ENCODE results near the gene DMPK.

The DMPK gene

GRCh38 chr19:45794627-45795026 is 12.3 kb upstream of the DMPK start:
- Histone ChIP-seq H3K36me3 (ENCODE audit: control insufficient read depth, insufficient read depth, low read length) (peaks cover 6% of the 10 kb centered on the region), H3K27me3 (ENCODE audit: control insufficient read depth, insufficient read depth, low read length) (no peaks in the 10 kb centered on the region), H3K9me3 (ENCODE audit: control insufficient read depth, insufficient read depth, low read length) (no peaks in the 10 kb centered on the region), H3K27ac (ENCODE audit: low read depth, low read length) (no peak overlapping the region), H3K4me3 (ENCODE audit: low read depth, low read length) (no peak overlapping the region), H3K4me1 (ENCODE audit: control insufficient read depth, insufficient read depth, low read length) (peaks cover 5% of the 10 kb centered on the region), H3K9ac (ENCODE audit: low read depth, low read length) (no peak overlapping the region)

- no peak overlapping the region for H3K9ac ChIP-seq (ENCODE audit: low read depth, low read length)
- H3K27ac ChIP-seq (ENCODE audit: low read depth, low read length) = no peak overlapping the region
- peaks cover 3% of the 10 kb centered on the region for H3K4me1 ChIP-seq (ENCODE audit: control insufficient read depth, insufficient read depth, low read length)
- peaks cover 13% of the 10 kb centered on the region for H3K36me3 ChIP-seq (ENCODE audit: control insufficient read depth, insufficient read depth, low read length)
- no peaks in the 10 kb centered on the region for H3K27me3 ChIP-seq (ENCODE audit: control insufficient read depth, insufficient read depth, low read length)
- no peaks in the 10 kb centered on the region for H3K9me3 ChIP-seq (ENCODE audit: control insufficient read depth, insufficient read depth, low read length)
- no peak overlapping the region for H3K4me3 ChIP-seq (ENCODE audit: low read depth, low read length)
Measured at GRCh38 chr19:45793876-45794275, 11.6 kb upstream of the DMPK start.

GRCh38 chr19:45793178-45793564 is 10.9 kb upstream of the DMPK start:
- Histone ChIP-seq H3K4me1 (ENCODE audit: control insufficient read depth, insufficient read depth, low read length) (peaks cover 3% of the 10 kb centered on the region), H3K4me3 (ENCODE audit: low read depth, low read length) (peak overlapping the region; percentile 45), H3K27me3 (ENCODE audit: control insufficient read depth, insufficient read depth, low read length) (no peaks in the 10 kb centered on the region), H3K9ac (ENCODE audit: low read depth, low read length) (no peak overlapping the region), H3K36me3 (ENCODE audit: control insufficient read depth, insufficient read depth, low read length) (peaks cover 20% of the 10 kb centered on the region), H3K27ac (ENCODE audit: low read depth, low read length) (no peak overlapping the region), H3K9me3 (ENCODE audit: control insufficient read depth, insufficient read depth, low read length) (no peaks in the 10 kb centered on the region)

GRCh38 chr19:45792470-45793177 is 10.3 kb upstream of the DMPK start, which contains the start of gene DMWD:
Gene DMWD, minus strand, starts transcription at chr19:45792845. Its CDS starts 89 bp downstream, at chr19:45792756.
- H3K9ac ChIP-seq (ENCODE audit: low read depth, low read length) = peak within 1 kb of the TSS; percentile 94
- H3K4me1 ChIP-seq (ENCODE audit: control insufficient read depth, insufficient read depth, low read length) = peaks cover 3% of the 10 kb centered on the region
- H3K9me3 ChIP-seq (ENCODE audit: control insufficient read depth, insufficient read depth, low read length) = no peaks in the 10 kb centered on the region
- H3K4me3 ChIP-seq (ENCODE audit: low read depth, low read length) = peak within 1 kb of the TSS; percentile 79
- peak within 1 kb of the TSS; percentile 82 for H3K27ac ChIP-seq (ENCODE audit: low read depth, low read length)
- H3K36me3 ChIP-seq (ENCODE audit: control insufficient read depth, insufficient read depth, low read length) = peaks cover 23% of the 10 kb centered on the region
- no peaks in the 10 kb centered on the region for H3K27me3 ChIP-seq (ENCODE audit: control insufficient read depth, insufficient read depth, low read length)

- Histone ChIP-seq H3K36me3 (ENCODE audit: control insufficient read depth, insufficient read depth, low read length) (peaks cover 30% of the 10 kb centered on the region), H3K9ac (ENCODE audit: low read depth, low read length) (peak overlapping the region; percentile 94), H3K9me3 (ENCODE audit: control insufficient read depth, insufficient read depth, low read length) (no peaks in the 10 kb centered on the region), H3K4me3 (ENCODE audit: low read depth, low read length) (peak overlapping the region; percentile 79), H3K27me3 (ENCODE audit: control insufficient read depth, insufficient read depth, low read length) (no peaks in the 10 kb centered on the region), H3K4me1 (ENCODE audit: control insufficient read depth, insufficient read depth, low read length) (peaks cover 3% of the 10 kb centered on the region), H3K27ac (ENCODE audit: low read depth, low read length) (no peak overlapping the region)
Measured at GRCh38 chr19:45791744-45792469, 9.6 kb upstream of the DMPK start.

GRCh38 chr19:45790942-45791341 is 8.7 kb upstream of the DMPK start:
- H3K27ac ChIP-seq (ENCODE audit: low read depth, low read length) = no peak overlapping the region
- H3K4me3 ChIP-seq (ENCODE audit: low read depth, low read length) = peak overlapping the region; percentile 79; the same call in 1 of the 2 replicates
- H3K9me3 ChIP-seq (ENCODE audit: control insufficient read depth, insufficient read depth, low read length) = no peaks in the 10 kb centered on the region
- no peak overlapping the region for H3K9ac ChIP-seq (ENCODE audit: low read depth, low read length)
- no peaks in the 10 kb centered on the region for H3K27me3 ChIP-seq (ENCODE audit: control insufficient read depth, insufficient read depth, low read length)
- peaks cover 3% of the 10 kb centered on the region for H3K4me1 ChIP-seq (ENCODE audit: control insufficient read depth, insufficient read depth, low read length)
- H3K36me3 ChIP-seq (ENCODE audit: control insufficient read depth, insufficient read depth, low read length) = peaks cover 40% of the 10 kb centered on the region

- Histone ChIP-seq H3K4me1 (ENCODE audit: control insufficient read depth, insufficient read depth, low read length) (peaks cover 3% of the 10 kb centered on the region), H3K36me3 (ENCODE audit: control insufficient read depth, insufficient read depth, low read length) (peaks cover 48% of the 10 kb centered on the region), H3K4me3 (ENCODE audit: low read depth, low read length) (no peak overlapping the region), H3K27me3 (ENCODE audit: control insufficient read depth, insufficient read depth, low read length) (no peaks in the 10 kb centered on the region), H3K27ac (ENCODE audit: low read depth, low read length) (no peak overlapping the region), H3K9ac (ENCODE audit: low read depth, low read length) (no peak overlapping the region), H3K9me3 (ENCODE audit: control insufficient read depth, insufficient read depth, low read length) (no peaks in the 10 kb centered on the region)
Measured at GRCh38 chr19:45789035-45789786, 6.9 kb upstream of the DMPK start.

- H3K27me3 ChIP-seq (ENCODE audit: control insufficient read depth, insufficient read depth, low read length) = no peaks in the 10 kb centered on the region; the same call in 1 of the 2 replicates
- peaks cover 48% of the 10 kb centered on the region for H3K36me3 ChIP-seq (ENCODE audit: control insufficient read depth, insufficient read depth, low read length)
Measured at GRCh38 chr19:45786533-45786894, 4.2 kb upstream of the DMPK start.

GRCh38 chr19:45785781-45786532 is 3.7 kb upstream of the DMPK start:
- H3K27me3 ChIP-seq (ENCODE audit: control insufficient read depth, insufficient read depth, low read length) = peaks cover 2% of the 10 kb centered on the region; the same call in 1 of the 2 replicates
- H3K27ac ChIP-seq (ENCODE audit: low read depth, low read length) = no peak overlapping the region
- H3K9ac ChIP-seq (ENCODE audit: low read depth, low read length) = no peak overlapping the region
- H3K4me1 ChIP-seq (ENCODE audit: control insufficient read depth, insufficient read depth, low read length) = peaks cover 9% of the 10 kb centered on the region
- no peak overlapping the region for H3K4me3 ChIP-seq (ENCODE audit: low read depth, low read length)
- peaks cover 48% of the 10 kb centered on the region for H3K36me3 ChIP-seq (ENCODE audit: control insufficient read depth, insufficient read depth, low read length)
- no peaks in the 10 kb centered on the region for H3K9me3 ChIP-seq (ENCODE audit: control insufficient read depth, insufficient read depth, low read length)

More at GRCh38 chr19:45786533-45786894, 4.2 kb upstream of the DMPK start:
- H3K9ac ChIP-seq (ENCODE audit: low read depth, low read length) = no peak overlapping the region
- H3K9me3 ChIP-seq (ENCODE audit: control insufficient read depth, insufficient read depth, low read length) = no peaks in the 10 kb centered on the region
- H3K4me1 ChIP-seq (ENCODE audit: control insufficient read depth, insufficient read depth, low read length) = peaks cover 9% of the 10 kb centered on the region
- H3K4me3 ChIP-seq (ENCODE audit: low read depth, low read length) = no peak overlapping the region
- H3K27ac ChIP-seq (ENCODE audit: low read depth, low read length) = no peak overlapping the region

- no peaks in the 10 kb centered on the region for H3K9me3 ChIP-seq (ENCODE audit: control insufficient read depth, insufficient read depth, low read length)
- H3K9ac ChIP-seq (ENCODE audit: low read depth, low read length) = no peak overlapping the region
- H3K4me1 ChIP-seq (ENCODE audit: control insufficient read depth, insufficient read depth, low read length) = peaks cover 13% of the 10 kb centered on the region
- H3K27me3 ChIP-seq (ENCODE audit: control insufficient read depth, insufficient read depth, low read length) = peaks cover 9% of the 10 kb centered on the region; the same call in 1 of the 2 replicates
- H3K4me3 ChIP-seq (ENCODE audit: low read depth, low read length) = no peak overlapping the region
- H3K36me3 ChIP-seq (ENCODE audit: control insufficient read depth, insufficient read depth, low read length) = peaks cover 42% of the 10 kb centered on the region
- no peak overlapping the region for H3K27ac ChIP-seq (ENCODE audit: low read depth, low read length)
Measured at GRCh38 chr19:45785097-45785496, 2.8 kb upstream of the DMPK start.
